Measurements from ENCODE around the gene REELD1.

GRCh38 chr4:146186041-146186440, 28.3 kb upstream of the REELD1 start:
- TF ChIP-seq RAD21 (conservative IDR thresholded peaks at IDR 0.05) = no peak
- TF ChIP-seq CTCF (IDR thresholded peaks at IDR 0.05; ENCODE audit: poor library complexity, severe bottlenecking) = no peak
- no peak for TF ChIP-seq TAF1 (IDR thresholded peaks at IDR 0.05; ENCODE audit: low read depth)
- no peak for TF ChIP-seq REST (IDR thresholded peaks at IDR 0.05; ENCODE audit: borderline replicate concordance)
- no peak for TF ChIP-seq POLR2AphosphoS5 (IDR thresholded peaks at IDR 0.05)
- no peak for TF ChIP-seq EZH2 (IDR thresholded peaks at IDR 0.05; ENCODE audit: borderline replicate concordance, insufficient read depth, low read length, poor library complexity, severe bottlenecking)
- TF ChIP-seq EP300 (conservative IDR thresholded peaks at IDR 0.05; ENCODE audit: poor library complexity, severe bottlenecking) = no peak
